ENCODE results near the gene BANF2.

BANF2 gene

GRCh38 chr20:17741220-17741619 is 41.5 kb downstream of the BANF2 start:
- Mint-ChIP-seq H3K4me1 (no peaks in the 10 kb centered on the region), H3K27me3 (peaks cover 31% of the 10 kb centered on the region), H3K9me3 (peaks cover 3% of the 10 kb centered on the region), H3K27ac (ENCODE audit: low read depth) (no peak overlapping the region), H3K36me3 (ENCODE audit: insufficient read depth) (no peaks in the 10 kb centered on the region), H3K4me3 (no peak overlapping the region)
- no peak for DNase-seq (ENCODE audit: low spot score in 2 of 2)
- no peak for ATAC-seq (replicated peaks; ENCODE audit: extremely low read depth, poor library complexity, severe bottlenecking)

DNA sequence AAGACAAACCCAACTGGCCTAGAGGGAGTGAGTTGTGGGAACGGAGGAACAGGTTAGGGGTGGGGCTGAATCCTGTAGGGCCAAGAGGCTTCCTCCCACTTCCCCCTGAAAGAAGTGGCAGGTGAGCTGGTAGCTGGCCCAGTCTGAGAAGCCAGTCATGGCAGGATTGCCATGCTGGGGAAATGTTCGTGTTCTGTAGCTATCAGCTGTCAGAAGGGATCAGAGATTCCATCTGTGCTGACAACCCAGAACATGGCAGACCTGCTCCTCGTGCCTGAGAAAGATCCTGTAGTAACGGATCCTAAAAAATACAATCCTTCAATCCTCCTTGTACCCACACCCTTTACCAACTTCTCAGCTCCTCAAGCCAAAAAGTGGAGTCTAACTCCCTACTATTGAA is 43.0 kb downstream of the BANF2 start:
- ATAC-seq (replicated peaks; ENCODE audit: extremely low read depth, poor library complexity, severe bottlenecking) (no peak), DNase-seq (ENCODE audit: low spot score in 2 of 2) (no peak)
- H3K27me3 Mint-ChIP-seq = peaks cover 31% of the 10 kb centered on the region
- H3K36me3 Mint-ChIP-seq (ENCODE audit: insufficient read depth) = no peaks in the 10 kb centered on the region
- no peak overlapping the region for H3K4me3 Mint-ChIP-seq
- no peaks in the 10 kb centered on the region for H3K4me1 Mint-ChIP-seq
- no peaks in the 10 kb centered on the region for H3K9me3 Mint-ChIP-seq
- no peak overlapping the region for H3K27ac Mint-ChIP-seq (ENCODE audit: low read depth)

DNA sequence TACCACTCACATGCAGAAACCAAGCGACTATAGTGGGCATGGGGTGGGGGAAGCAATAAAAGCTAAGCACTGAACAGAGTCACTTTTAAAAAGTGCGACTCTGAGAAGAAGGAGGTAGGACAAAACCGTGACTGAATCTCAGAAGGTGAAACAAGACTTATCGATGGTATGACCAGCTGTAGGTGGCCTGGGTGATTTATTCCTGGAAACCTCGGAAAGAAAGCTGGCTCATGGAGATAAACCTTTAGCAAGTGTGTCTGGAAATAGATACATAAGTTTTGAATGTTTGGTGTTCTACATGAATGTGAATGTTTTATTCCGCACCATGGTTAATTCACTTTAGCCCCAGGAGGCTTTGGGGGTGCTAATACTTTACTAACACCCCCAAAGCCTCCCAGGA is 43.9 kb downstream of the BANF2 start:
- DNase-seq (ENCODE audit: low spot score in 2 of 2) (no peak), ATAC-seq (replicated peaks; ENCODE audit: extremely low read depth, poor library complexity, severe bottlenecking) (no peak)
- Mint-ChIP-seq H3K27me3 (peaks cover 31% of the 10 kb centered on the region), H3K4me3 (no peak overlapping the region), H3K27ac (ENCODE audit: low read depth) (no peak overlapping the region), H3K36me3 (ENCODE audit: insufficient read depth) (no peaks in the 10 kb centered on the region), H3K4me1 (no peaks in the 10 kb centered on the region), H3K9me3 (no peaks in the 10 kb centered on the region)

DNA sequence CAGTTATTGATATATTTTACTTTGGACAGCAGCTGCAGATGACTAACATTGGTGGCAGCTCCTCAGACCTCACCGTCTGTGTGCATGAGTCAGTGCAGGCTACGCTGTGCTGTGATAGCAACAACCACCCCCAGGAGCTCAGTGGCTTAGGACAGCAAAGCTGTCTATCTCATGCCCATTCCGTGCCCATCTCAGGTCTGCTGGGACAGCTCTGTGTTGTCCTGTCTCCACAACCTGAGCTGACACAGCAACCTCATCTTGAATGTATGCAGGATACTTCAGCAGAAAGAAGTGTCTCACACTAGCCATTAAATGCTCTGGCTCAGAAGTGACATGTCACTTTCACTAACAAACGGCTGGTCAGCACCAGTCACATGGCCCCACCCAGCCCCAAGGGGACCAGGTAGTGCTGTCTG is 47.7 kb downstream of the BANF2 start:
- DNase-seq (ENCODE audit: low spot score in 2 of 2) = no peak
- Mint-ChIP-seq H3K4me3 (no peak overlapping the region), H3K27me3 (peaks cover 20% of the 10 kb centered on the region), H3K4me1 (no peaks in the 10 kb centered on the region), H3K9me3 (no peaks in the 10 kb centered on the region), H3K36me3 (ENCODE audit: insufficient read depth) (no peaks in the 10 kb centered on the region), H3K27ac (ENCODE audit: low read depth) (no peak overlapping the region)
- ATAC-seq (replicated peaks; ENCODE audit: extremely low read depth, poor library complexity, severe bottlenecking) = no peak

- DNase-seq (ENCODE audit: low spot score in 2 of 2) (no peak), ATAC-seq (replicated peaks; ENCODE audit: extremely low read depth, poor library complexity, severe bottlenecking) (no peak)
- no peaks in the 10 kb centered on the region for H3K9me3 Mint-ChIP-seq
- H3K27me3 Mint-ChIP-seq = peaks cover 25% of the 10 kb centered on the region
- no peak overlapping the region for H3K4me3 Mint-ChIP-seq
- H3K36me3 Mint-ChIP-seq (ENCODE audit: insufficient read depth) = no peaks in the 10 kb centered on the region
- H3K4me1 Mint-ChIP-seq = no peaks in the 10 kb centered on the region
- no peak overlapping the region for H3K27ac Mint-ChIP-seq (ENCODE audit: low read depth)
Measured at GRCh38 chr20:17748279-17748678, 48.5 kb downstream of the BANF2 start.

GRCh38 chr20:17749626-17749977 is 49.8 kb downstream of the BANF2 start:
- peaks cover 37% of the 10 kb centered on the region for H3K27me3 Mint-ChIP-seq
- no peak overlapping the region for H3K27ac Mint-ChIP-seq (ENCODE audit: low read depth)
- DNase-seq (ENCODE audit: low spot score in 2 of 2) = no peak
- no peaks in the 10 kb centered on the region for H3K4me1 Mint-ChIP-seq
- H3K4me3 Mint-ChIP-seq = no peak overlapping the region
- ATAC-seq (replicated peaks; ENCODE audit: extremely low read depth, poor library complexity, severe bottlenecking) = no peak
- no peaks in the 10 kb centered on the region for H3K36me3 Mint-ChIP-seq (ENCODE audit: insufficient read depth)
- no peaks in the 10 kb centered on the region for H3K9me3 Mint-ChIP-seq

DNA sequence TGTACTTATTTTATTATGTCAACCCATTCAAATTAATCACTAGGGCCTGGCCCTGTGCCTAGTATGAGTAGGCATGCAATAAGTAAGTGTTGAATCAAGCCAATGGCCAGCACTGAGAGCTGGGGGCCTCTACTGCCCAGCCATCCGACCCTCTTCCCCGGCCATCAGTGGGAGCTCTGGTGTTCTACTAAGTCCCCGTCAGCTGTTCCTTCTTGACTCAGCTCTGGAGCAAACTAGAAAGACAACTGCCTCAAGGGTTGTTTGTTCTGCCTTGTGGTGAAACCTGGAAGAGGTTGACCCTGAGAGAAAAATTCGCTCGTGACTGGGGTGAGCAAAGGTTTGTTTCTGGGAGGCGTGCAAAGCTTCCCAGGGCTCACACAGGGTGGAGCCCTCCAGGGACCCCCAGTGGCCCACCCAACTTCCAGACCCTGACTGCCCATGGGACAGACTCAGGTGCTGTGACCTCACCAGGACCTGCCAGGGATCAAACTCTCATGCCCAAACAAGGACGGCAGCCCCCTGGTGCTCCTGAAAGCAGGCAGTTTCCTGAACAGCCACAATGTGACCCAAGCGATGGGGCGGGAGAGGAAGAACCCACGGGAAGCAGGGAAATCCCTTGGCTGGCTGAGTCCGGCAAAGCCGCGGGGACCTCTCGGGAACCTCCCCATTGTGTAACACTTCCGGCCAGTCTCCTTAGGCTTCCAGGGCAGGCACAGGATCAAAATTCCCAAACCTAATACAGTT is 50.4 kb downstream of the BANF2 start:
- H3K4me1 Mint-ChIP-seq = no peaks in the 10 kb centered on the region
- no peaks in the 10 kb centered on the region for H3K36me3 Mint-ChIP-seq (ENCODE audit: insufficient read depth)
- H3K27ac Mint-ChIP-seq (ENCODE audit: low read depth) = no peak overlapping the region
- no peak for DNase-seq (ENCODE audit: low spot score in 2 of 2)
- no peak for ATAC-seq (replicated peaks; ENCODE audit: extremely low read depth, poor library complexity, severe bottlenecking)
- H3K9me3 Mint-ChIP-seq = no peaks in the 10 kb centered on the region
- H3K4me3 Mint-ChIP-seq = no peak overlapping the region
- H3K27me3 Mint-ChIP-seq = peaks cover 42% of the 10 kb centered on the region

DNA sequence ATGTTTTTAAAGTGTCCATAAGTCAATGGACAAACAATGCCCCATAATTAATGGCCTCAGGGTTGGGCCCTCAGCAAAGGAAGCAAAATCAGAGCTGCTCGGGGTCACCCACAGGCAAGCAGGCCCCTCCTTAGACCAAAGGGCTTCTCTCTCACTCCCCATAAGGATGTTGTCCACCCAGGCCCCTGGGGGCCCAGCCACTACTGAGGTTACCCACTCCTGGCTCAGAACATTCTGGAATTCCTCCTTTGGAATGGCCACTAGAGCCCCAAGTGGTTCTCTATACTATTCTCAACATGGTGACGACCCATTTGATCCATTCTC is 50.9 kb downstream of the BANF2 start:
- no peak overlapping the region for H3K4me3 Mint-ChIP-seq
- no peak overlapping the region for H3K27ac Mint-ChIP-seq (ENCODE audit: low read depth)
- no peaks in the 10 kb centered on the region for H3K4me1 Mint-ChIP-seq
- ATAC-seq (replicated peaks; ENCODE audit: extremely low read depth, poor library complexity, severe bottlenecking) (no peak), DNase-seq (ENCODE audit: low spot score in 2 of 2) (no peak)
- no peaks in the 10 kb centered on the region for H3K9me3 Mint-ChIP-seq
- H3K36me3 Mint-ChIP-seq (ENCODE audit: insufficient read depth) = no peaks in the 10 kb centered on the region
- peaks cover 48% of the 10 kb centered on the region for H3K27me3 Mint-ChIP-seq

DNA sequence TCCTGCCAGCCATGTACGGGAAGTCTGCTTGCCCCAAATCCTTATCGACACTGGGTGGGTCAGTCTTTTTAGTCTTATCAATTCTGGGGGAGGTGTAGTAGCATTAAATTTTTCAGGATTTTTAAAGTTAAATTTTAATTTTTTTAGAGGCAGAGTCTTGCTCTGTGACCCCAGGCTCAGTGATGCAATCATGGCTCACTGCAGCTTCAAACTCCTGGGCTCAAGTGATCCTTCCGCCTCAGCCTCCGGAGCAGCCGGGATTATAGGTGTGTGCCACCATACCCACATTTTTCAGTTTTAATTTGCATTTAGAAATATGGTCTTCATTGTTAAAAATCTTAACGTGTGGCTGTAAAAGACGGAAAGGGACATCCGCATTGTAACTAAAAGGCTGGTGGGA is 51.9 kb downstream of the BANF2 start:
- no peak overlapping the region for H3K27ac Mint-ChIP-seq (ENCODE audit: low read depth)
- no peaks in the 10 kb centered on the region for H3K9me3 Mint-ChIP-seq
- no peaks in the 10 kb centered on the region for H3K4me1 Mint-ChIP-seq
- peaks cover 56% of the 10 kb centered on the region for H3K27me3 Mint-ChIP-seq
- no peak overlapping the region for H3K4me3 Mint-ChIP-seq
- DNase-seq (ENCODE audit: low spot score in 2 of 2) (no peak), ATAC-seq (replicated peaks; ENCODE audit: extremely low read depth, poor library complexity, severe bottlenecking) (no peak)
- no peaks in the 10 kb centered on the region for H3K36me3 Mint-ChIP-seq (ENCODE audit: insufficient read depth)

GRCh38 chr20:17752459-17752858 is 52.7 kb downstream of the BANF2 start:
- Mint-ChIP-seq H3K9me3 (no peaks in the 10 kb centered on the region), H3K4me1 (no peaks in the 10 kb centered on the region), H3K36me3 (ENCODE audit: insufficient read depth) (no peaks in the 10 kb centered on the region), H3K4me3 (no peak overlapping the region), H3K27me3 (peaks cover 56% of the 10 kb centered on the region), H3K27ac (ENCODE audit: low read depth) (no peak overlapping the region)
- ATAC-seq (replicated peaks; ENCODE audit: extremely low read depth, poor library complexity, severe bottlenecking) (no peak), DNase-seq (ENCODE audit: low spot score in 2 of 2) (no peak)

DNA sequence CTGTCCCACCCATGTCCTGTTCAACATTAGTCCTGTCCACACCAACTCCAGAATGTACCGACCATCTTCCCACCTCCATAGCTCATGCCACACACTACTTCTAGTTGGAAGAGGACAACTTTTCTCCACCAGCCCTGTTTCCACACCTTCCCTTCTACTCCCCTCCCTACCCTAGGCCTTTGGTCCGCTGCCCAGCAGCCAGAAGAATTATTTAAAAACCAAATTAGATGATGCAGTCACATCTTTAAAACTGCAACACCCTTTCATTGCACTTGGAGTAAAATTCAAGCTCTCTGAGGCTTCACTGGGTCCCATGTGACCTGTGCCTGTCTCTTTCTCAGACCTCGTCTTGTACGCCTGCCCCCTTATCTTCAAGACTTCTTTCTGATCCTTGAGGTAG is 53.8 kb downstream of the BANF2 start:
- Mint-ChIP-seq H3K4me1 (no peaks in the 10 kb centered on the region), H3K9me3 (peaks cover 6% of the 10 kb centered on the region), H3K4me3 (no peak overlapping the region), H3K27me3 (peaks cover 56% of the 10 kb centered on the region), H3K27ac (ENCODE audit: low read depth) (no peak overlapping the region), H3K36me3 (ENCODE audit: insufficient read depth) (no peaks in the 10 kb centered on the region)
- DNase-seq (ENCODE audit: low spot score in 2 of 2) (no peak), ATAC-seq (replicated peaks; ENCODE audit: extremely low read depth, poor library complexity, severe bottlenecking) (no peak)

DNA sequence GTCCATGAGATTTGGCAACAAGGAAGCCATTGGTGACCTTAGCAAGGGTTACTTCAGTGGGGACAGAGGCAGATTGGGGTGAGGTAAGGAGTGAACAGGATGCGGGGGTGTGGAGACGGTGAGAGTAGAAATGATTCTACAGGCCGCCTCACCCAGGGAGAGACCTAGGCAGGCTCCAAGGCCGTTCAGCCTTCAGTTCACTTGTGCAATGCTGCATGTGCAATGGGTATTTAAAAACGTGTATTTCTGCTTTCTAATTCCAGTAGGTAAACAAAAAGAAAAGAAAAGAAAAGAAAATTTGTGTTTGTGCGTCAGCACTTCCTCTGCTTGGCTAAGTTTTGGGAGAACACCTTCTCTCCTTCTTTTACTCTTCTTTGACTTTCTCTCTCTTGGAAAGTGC is 56.8 kb downstream of the BANF2 start:
- ATAC-seq (replicated peaks; ENCODE audit: extremely low read depth, poor library complexity, severe bottlenecking) (no peak), DNase-seq (ENCODE audit: low spot score in 2 of 2) (no peak)
- Mint-ChIP-seq H3K27me3 (peaks cover 45% of the 10 kb centered on the region), H3K27ac (ENCODE audit: low read depth) (no peak overlapping the region), H3K4me3 (no peak overlapping the region), H3K9me3 (peaks cover 6% of the 10 kb centered on the region), H3K4me1 (no peaks in the 10 kb centered on the region), H3K36me3 (ENCODE audit: insufficient read depth) (peaks cover 2% of the 10 kb centered on the region)

DNA sequence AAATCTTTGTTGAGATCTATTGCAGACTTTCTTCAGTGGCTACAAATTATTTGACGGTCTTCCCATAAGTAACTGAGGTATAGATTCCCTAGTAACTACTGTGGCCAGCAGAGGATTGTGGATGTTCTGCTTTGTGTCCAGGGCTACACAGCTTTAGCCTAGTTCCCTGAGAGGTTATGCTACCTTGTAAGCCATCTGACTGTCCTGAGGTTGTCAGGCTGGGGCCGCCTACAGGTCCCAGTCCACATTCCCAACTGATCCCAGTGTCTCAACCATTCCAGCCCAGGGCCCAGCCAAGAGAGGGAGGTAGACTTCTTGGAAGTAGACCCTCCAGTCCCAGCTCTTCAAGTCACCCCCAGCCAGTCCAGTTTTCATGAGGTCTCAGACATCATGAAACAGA is 57.7 kb downstream of the BANF2 start:
- no peak for DNase-seq (ENCODE audit: low spot score in 2 of 2)
- Mint-ChIP-seq H3K36me3 (ENCODE audit: insufficient read depth) (peaks cover 2% of the 10 kb centered on the region), H3K27me3 (peaks cover 39% of the 10 kb centered on the region), H3K27ac (ENCODE audit: low read depth) (no peak overlapping the region), H3K4me3 (no peak overlapping the region), H3K4me1 (no peaks in the 10 kb centered on the region), H3K9me3 (peaks cover 6% of the 10 kb centered on the region)
- ATAC-seq (replicated peaks; ENCODE audit: extremely low read depth, poor library complexity, severe bottlenecking) = no peak

GRCh38 chr20:17758010-17758409 is 58.2 kb downstream of the BANF2 start:
- Mint-ChIP-seq H3K9me3 (peaks cover 6% of the 10 kb centered on the region), H3K4me3 (no peak overlapping the region), H3K36me3 (ENCODE audit: insufficient read depth) (peaks cover 2% of the 10 kb centered on the region), H3K27me3 (peaks cover 34% of the 10 kb centered on the region), H3K4me1 (no peaks in the 10 kb centered on the region), H3K27ac (ENCODE audit: low read depth) (no peak overlapping the region)
- DNase-seq (ENCODE audit: low spot score in 2 of 2) (no peak), ATAC-seq (replicated peaks; ENCODE audit: extremely low read depth, poor library complexity, severe bottlenecking) (no peak)
